Measurements from ENCODE around the gene ANKUB1. TPM values are rescaled to one million over a fixed set of nuclear protein-coding genes. Genes with fewer than 3 reads are reported as not detected.
A peak's percentile ranks its signal among the peaks of the same experiment; 100 is the strongest.
"Not testable (repeated sequence)": the region's sequence is repeated elsewhere in the genome, so short reads cannot be mapped to it uniquely, and the experiment has no call there.

Gene ANKUB1
- under 1 TPM in 1 of 3 donors, not detected in 2; 0.03 TPM for polyA plus RNA-seq

- WGBS, 3 donors: 89 to 94% (median 93%) methylated on average over 4 of the region's 4 CpGs
- no peak within 1 kb of the TSS for H3K27ac ChIP-seq (ENCODE audit: low read depth, low read length)
These were observed at the start of gene ANKUB1 for GRCh38 chr3:149792452-149793270. ANKUB1 (minus strand) TSS chr3:149792554; CDS start chr3:149792366, 188 bp downstream.

- no peak overlapping the region for H3K27ac ChIP-seq (ENCODE audit: low read depth, low read length)
- WGBS, 3 donors: 93 to 97% (median 93%) methylated on average over 3 of the region's 3 CpGs
These were observed 47.5 kb upstream of the ANKUB1 start for GRCh38 chr3:149839896-149840295.

- WGBS, 3 donors: 97 to 99% (median 98%) methylated on average over 3 of the region's 3 CpGs
- not testable (repeated sequence) for H3K27ac ChIP-seq (ENCODE audit: low read depth, low read length)
These were observed 47.1 kb upstream of the ANKUB1 start for GRCh38 chr3:149839469-149839868.

- 85 to 92% (median 92%) methylated on average over 3 of the region's 3 CpGs for WGBS, 3 donors
- not testable (repeated sequence) for H3K27ac ChIP-seq (ENCODE audit: low read depth, low read length)
These were observed 46.1 kb upstream of the ANKUB1 start for GRCh38 chr3:149838491-149838890.

DNA sequence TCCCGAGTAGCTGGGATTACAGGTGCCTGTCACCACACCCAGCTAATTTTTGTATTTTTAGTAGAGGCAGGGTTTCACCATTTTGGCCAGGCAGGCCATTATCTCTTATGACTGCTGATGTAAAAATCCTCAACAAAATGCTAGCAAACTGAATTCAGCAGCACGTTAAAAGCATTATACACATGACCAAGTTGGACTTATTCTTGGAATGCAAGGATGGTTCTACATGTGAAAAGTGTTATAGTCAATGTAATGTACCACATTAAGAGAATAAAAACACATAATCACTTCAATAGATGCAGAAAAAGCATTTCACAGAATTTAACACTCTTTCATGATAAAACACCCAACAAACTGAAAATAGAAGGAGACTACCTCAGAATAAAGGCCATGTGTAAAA is 40.9 kb upstream of the ANKUB1 start:
- H3K27ac ChIP-seq (ENCODE audit: low read depth, low read length): no peak overlapping the region
- 95 to 97% (median 96%) methylated on average over 2 of the region's 2 CpGs for WGBS, 3 donors

DNA sequence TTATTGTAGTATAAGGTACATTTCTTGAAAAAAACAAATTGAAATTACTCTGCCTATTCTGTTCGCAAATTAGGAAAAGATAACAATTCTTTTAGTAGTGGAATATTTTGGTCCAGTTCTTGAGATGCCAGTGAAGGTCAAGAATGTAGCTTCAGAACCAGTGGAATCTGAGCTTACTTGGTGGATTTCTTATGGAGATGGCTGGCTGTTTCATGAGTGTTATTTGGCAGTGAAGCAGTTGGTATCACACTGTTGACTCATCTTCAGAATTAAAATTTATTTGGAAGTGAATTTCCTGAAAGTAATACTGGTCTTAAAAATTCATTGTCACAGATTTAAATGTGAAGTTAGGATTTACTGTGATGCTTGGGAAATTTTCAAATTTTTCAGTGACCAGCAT is 39.7 kb upstream of the ANKUB1 start:
- WGBS, 3 donors: 98 to 100% (median 100%) methylated on average over 1 of the region's 1 CpG
- no peak overlapping the region for H3K27ac ChIP-seq (ENCODE audit: low read depth, low read length)

- no peak overlapping the region for H3K27ac ChIP-seq (ENCODE audit: low read depth, low read length)
- WGBS, 3 donors: 94 to 98% (median 98%) methylated on average over 4 of the region's 4 CpGs
These were observed 39.0 kb upstream of the ANKUB1 start for GRCh38 chr3:149831321-149831720.

GRCh38 chr3:149830902-149831301 is 38.5 kb upstream of the ANKUB1 start:
- H3K27ac ChIP-seq (ENCODE audit: low read depth, low read length): no peak overlapping the region
- WGBS, 3 donors: 94 to 98% (median 95%) methylated on average over 2 of the region's 2 CpGs

DNA sequence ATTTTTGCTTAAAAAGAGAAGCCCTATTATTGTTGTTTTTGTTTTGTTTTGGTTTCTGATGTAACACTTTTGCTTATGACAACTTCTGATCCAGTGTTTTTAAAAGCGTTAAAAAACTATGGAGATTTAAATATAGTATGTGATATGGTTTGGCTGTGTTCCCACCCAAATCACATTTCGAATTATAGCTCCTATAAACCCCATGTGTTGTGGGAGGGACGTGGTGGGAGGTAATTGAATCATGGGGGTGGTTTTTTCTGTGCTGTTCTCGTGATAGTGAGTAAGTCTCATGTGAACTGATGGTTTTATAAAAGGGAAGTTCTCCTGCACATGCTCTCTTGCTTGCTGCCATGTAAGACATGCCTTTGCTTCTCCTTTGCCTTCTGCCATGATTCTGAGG is 37.3 kb upstream of the ANKUB1 start:
- 92 to 98% (median 94%) methylated on average over 4 of the region's 4 CpGs for WGBS, 3 donors
- H3K27ac ChIP-seq (ENCODE audit: low read depth, low read length): not testable (repeated sequence)

- H3K27ac ChIP-seq (ENCODE audit: low read depth, low read length): no peak overlapping the region
- WGBS, 3 donors: 90 to 100% (median 93%) methylated on average over 1 of the region's 1 CpG
These were observed 36.0 kb upstream of the ANKUB1 start for GRCh38 chr3:149828390-149828789.

DNA sequence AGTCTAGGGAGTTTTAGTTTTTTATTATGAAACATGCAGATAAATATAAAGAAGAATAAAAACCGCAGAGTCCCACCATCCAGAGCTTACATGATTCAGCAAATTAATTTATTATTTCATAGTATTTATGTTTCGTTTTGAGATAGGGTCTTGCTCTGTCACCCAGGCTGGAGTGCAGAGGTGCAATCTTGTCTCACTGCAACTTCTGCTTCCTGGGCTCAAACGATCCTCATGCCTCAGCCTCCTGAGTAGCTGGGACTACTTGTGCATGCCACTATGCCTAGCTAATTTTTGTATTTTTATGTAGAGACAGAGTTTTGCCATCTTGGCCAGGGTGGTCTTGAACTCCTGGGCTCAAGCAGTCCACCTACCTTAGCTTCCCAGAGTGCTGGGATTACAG is 34.3 kb upstream of the ANKUB1 start:
- WGBS, 3 donors: 75 to 91% (median 79%) methylated on average over 3 of the region's 3 CpGs

DNA sequence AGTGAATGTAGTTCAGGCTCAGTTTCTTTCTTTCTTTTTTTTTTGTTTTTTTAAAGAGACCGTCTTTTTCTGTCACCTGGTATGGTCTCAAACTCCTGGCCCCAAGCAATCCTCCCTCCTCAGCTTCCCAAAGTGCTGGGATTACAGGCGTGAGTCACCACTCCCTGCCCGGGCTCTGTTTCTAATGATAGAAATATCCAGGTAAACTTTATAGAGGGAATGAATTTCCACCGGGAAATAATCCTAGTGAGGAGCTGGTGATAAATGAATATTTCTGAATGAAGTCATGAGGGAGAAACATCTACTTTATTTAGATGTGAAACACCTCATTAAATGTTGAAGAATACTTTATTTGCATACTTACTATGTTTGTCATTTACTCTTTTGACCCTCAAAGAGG is 27.8 kb upstream of the ANKUB1 start:
- no peak overlapping the region for H3K27ac ChIP-seq (ENCODE audit: low read depth, low read length)
- WGBS, 3 donors: 58 to 84% (median 84%) methylated on average over 4 of the region's 4 CpGs

More for the DNA sequence above, 34.3 kb upstream of the ANKUB1 start:
- no peak overlapping the region for H3K27ac ChIP-seq (ENCODE audit: low read depth, low read length)

DNA sequence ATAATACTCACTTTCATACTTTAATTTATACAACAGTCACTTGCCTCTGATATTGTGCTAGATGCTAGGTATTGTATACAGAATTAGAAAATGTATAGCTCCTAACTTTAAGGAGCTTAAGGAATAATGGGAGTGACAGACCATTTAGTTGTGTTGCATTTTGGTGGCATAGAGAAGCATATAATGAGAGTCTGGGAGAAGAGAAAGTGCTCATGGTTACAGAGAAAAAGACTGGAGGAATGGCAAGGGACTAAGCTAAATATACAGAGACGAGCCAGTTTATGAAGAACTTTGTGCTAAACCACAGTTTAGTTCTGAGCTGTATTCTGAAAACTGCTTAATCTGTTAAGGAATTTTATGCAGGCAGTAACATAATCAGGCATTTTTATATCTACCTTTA is 27.1 kb upstream of the ANKUB1 start:
- WGBS, 3 donors: 77 to 90% (median 89%) methylated on average over 1 of the region's 1 CpG

DNA sequence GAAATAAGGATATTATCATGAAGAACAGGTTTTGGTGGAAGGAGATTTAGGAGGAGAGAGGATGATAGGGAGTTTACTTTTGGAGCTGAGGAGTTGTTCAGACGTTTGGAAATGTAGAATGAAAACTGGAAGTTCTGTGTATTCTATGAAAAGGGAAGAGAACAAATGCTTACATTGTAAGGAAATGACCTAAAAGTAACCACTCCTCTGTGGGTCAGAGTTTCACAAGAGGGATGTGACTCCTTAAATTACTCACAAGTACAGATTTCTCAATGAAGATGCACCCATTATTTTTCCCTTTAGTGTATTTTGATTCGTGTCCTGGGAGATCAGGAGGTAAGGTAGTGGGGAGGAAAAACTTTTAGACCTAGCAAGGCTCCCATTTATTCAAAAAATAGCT is 24.6 kb upstream of the ANKUB1 start:
- H3K27ac ChIP-seq (ENCODE audit: low read depth, low read length): no peak overlapping the region
- 35 to 70% (median 39%) methylated on average over 2 of the region's 2 CpGs for WGBS, 3 donors

More for the DNA sequence above, 27.1 kb upstream of the ANKUB1 start:
- H3K27ac ChIP-seq (ENCODE audit: low read depth, low read length): no peak overlapping the region

DNA sequence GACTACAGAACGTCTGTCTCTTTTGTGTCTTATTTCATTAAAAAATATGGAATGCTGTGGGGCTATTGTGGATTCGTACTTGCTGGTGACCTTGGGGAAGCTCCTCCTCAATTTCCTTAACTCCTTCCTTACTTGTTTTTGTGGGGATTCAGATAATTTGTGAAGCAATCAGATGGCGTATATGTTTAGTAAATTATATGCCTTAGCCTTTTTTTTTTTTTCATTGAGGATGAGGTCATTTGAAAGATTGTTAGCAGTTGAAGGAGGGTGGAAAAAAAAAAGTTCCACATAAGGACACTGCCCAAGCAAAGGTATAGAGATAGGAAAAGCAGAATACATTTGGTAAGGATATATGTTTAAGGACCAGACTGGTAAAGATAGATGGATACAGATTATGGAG is 24.0 kb upstream of the ANKUB1 start:
- 32 to 47% (median 45%) methylated on average over 3 of the region's 3 CpGs for WGBS, 3 donors
- H3K27ac ChIP-seq (ENCODE audit: low read depth, low read length): no peak overlapping the region

DNA sequence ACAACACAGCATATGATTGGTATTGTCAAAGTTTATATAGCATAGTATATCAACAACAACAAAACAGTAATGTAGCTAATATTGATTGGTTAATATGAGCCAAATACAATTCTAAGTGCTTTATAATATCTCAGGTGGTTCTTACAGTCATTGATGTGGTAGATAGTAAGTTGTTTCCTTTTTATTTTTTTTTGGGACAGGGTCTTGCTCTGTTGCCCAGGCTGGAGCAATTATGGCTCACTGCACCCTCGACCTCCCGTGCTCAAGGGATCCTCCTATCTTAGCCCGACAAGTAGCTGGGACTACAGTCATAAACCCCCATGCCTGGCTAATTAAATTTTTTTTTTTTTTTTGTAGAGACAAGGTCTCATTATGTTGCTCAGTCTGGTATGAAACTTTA is 23.4 kb upstream of the ANKUB1 start:
- 89 to 94% (median 92%) methylated on average over 3 of the region's 3 CpGs for WGBS, 3 donors
- no peak overlapping the region for H3K27ac ChIP-seq (ENCODE audit: low read depth, low read length)

GRCh38 chr3:149815321-149815720 is 23.0 kb upstream of the ANKUB1 start:
- no peak overlapping the region for H3K27ac ChIP-seq (ENCODE audit: low read depth, low read length)
- WGBS, 3 donors: 49 to 82% (median 77%) methylated on average over 1 of the region's 1 CpG

DNA sequence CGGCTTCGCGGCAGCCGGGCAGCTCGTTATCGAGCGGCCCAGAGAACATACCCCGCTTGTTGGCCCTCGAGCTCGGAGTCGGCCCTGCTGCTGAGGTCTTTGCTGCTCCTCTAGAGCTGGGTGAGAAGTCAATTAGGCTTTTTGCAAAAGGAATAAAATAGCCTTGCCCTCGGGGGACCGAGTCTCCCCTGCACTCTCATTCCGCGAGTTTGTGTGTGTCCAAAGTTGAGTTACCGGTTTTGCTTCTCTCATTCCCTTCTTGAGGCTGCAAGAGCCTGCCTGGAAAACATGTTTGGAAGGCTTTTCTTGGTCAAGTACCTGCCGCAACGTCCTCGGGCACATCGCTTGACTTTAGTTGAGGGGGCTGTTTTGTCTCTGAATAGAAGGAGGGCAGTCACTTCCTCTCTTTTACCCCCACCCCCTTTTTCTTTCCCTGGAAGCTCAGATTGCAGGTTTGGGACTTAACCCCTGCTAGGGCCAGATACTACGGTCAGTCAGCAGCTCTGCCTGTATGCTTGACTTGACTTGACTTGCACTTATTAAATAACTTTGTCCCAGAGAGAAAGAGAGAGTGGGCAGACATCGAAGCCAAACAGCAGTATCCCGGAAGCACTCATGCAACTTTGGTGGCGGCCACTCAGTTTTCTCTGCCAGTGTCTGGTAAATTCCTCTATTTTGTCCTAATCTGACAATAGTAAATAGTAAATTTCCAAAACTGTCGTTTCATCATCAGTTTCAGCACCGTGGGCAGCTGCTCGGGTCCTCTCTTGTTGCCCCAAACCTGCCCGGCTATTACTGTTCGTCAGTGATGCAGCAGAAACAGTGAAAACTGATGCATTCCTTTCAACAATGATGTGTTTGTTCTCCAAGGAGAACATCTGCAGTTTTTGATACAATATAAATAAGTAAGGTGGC is 21.3 kb upstream of the ANKUB1 start:
- peak overlapping the region; percentile 74 for H3K27ac ChIP-seq (ENCODE audit: low read depth, low read length)
- WGBS, 3 donors: 0% methylated on average over 29 of the region's 29 CpGs
